SIG-M5 treated with dmso at 0.1 percent for 504 hours (cell line): ENCODE measurements around the gene TM4SF5.
A peak's percentile ranks its signal among the peaks of the same experiment; 100 is the strongest.

Source experiments
- DNase-seq: peaks from one replicate; lab custom pipeline; 2025; ENCODE audit not compliant: unreplicated experiment; lab: John Stamatoyannopoulos, UW

Gene TM4SF5

DNA sequence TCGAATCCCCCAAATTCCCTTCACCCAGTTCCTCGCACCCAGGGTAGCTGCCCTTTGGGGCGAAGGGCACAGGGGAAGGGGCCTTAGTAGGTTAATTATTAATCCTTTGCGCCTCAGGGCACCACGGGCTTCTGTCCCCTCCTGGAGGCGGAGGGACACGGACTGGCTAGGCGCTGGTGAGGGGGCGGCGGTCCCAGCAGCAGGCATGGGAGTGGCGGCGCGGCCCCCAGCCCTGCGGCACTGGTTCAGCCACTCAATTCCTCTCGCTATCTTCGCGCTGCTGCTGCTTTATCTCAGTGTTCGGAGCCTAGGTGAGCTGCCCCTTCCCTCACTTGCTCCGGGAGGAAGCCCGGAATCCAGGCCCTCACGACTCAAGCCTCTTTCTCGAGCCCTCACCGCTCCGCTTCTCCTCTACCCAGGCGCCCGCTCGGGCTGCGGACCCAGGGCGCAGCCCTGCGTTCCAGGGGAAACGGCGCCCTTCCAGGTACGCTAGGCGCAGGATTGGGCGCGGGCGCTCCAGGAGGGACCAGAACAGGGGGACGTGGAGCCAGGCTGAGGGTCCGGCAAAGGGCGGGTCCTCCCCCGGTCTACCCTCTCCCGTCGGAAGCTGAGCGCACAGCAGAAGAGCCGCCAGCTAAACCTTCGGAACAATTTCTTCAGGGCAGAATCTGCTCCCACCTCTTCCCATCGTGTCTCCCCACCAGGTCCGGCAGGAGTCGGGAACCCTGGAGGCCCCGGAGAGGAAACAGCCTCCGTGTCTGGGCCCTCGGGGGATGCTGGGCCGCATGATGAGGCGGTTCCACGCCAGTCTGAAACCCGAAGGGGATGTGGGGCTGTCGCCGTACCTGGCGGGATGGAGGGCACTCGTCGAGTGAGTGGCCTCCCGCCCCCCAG lies 17.4 kb downstream of the TM4SF5 start, which contains the start of gene GLTPD2:
GLTPD2 (plus strand) TSS at position 158 of the 894 bp plus-strand sequence; CDS start at position 206, 48 bp downstream.
- DNase-seq = no peak

GRCh38 chr17:4789701-4789950 lies 17.9 kb downstream of the TM4SF5 start:
- peak; percentile 64 for DNase-seq

GRCh38 chr17:4789951-4790704 lies 18.4 kb downstream of the TM4SF5 start:
- peak; percentile 64 for DNase-seq

GRCh38 chr17:4790705-4791088 lies 19.0 kb downstream of the TM4SF5 start:
- no peak for DNase-seq

- DNase-seq = no peak
Measured at GRCh38 chr17:4795168-4795567, 23.5 kb downstream of the TM4SF5 start.

- DNase-seq = no peak
Measured at GRCh38 chr17:4796552-4796920, 24.9 kb downstream of the TM4SF5 start.

- DNase-seq = no peak
Measured at GRCh38 chr17:4800462-4801196, 28.9 kb downstream of the TM4SF5 start.

DNA sequence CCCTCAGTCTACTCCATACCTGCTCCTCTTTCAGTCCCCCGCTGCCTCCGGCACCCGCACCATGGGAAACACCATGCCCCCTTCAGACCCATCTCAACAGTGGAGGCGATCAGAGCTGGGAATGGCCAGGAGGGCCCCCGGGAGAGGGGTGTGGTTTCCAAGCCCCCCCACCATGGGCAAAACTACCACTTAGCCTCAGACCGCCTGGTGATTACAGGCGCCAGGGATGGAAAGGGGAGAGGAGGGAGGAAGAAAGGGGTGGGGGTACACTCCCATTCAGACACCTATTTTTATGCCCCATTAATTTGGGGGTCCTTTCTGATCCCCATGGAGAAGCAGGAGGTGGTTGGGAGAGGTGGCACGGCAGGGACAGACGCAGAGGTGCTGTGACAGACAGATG lies 30.5 kb downstream of the TM4SF5 start, which contains the start of gene C17orf114:
C17orf114 (minus strand) TSS at position 101 of the 400 bp plus-strand sequence.
- no peak for DNase-seq

DNA sequence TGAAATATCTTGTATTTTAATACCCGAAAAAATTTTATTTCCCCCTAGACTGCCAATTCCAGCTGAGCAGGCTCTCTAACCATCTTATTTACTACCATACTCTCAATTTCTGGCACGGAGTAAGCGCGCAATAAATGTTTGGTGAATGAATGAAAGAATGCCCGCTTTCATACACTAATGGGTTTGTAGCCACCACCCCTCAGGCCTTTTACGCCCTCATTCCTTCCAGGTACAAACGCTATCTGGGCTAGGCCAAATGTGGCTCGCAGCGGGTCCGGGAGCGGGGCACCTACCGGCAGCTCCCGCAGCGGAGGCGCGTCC lies 34.7 kb downstream of the TM4SF5 start:
- DNase-seq = no peak

DNA sequence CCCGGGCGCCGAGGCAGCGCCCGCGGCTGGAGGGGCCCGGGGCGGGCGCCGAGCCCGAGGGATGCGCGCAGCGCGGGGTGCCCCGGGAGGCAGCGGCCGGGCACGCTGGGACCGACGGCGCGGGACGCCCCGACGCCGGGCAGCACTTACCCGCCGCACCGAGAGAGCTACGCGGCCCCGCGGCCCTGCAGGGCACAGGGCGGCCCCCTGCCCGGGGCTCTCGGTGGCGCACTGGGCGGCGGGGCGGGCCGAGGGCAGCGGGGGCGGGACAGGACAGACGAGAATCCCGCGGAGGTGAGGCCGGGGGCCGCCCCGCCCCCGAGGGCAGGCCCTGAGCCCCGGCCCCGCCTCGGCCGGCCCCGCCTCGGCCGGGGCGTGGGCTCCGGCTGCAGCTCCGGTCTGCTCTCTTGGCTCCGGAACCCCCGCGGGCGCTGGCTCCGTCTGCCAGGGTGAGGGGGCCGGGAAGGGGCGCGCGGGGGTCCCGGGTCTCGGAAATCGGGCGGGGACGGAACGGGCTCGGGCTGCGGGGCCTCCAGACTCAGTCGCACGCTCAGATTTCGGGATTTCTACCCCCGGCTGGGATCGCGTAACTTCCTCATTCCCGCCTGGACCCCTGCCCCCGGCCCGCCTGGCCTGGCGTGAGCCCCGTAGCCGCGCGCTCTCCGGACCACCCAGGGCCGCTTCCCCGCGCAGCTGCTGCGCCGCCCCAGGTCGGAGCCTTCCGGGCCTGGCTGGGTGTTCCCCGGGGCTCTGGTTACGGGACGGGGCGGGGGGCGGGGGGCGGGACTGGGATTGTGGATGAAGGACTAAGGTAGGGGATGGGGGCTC lies 35.3 kb downstream of the TM4SF5 start, which contains the start of gene PLD2:
PLD2 (plus strand) TSS at position 376 of the 828 bp plus-strand sequence. CDS start 621 bp downstream, outside the sequence.
- peak; percentile 66 for DNase-seq

DNA sequence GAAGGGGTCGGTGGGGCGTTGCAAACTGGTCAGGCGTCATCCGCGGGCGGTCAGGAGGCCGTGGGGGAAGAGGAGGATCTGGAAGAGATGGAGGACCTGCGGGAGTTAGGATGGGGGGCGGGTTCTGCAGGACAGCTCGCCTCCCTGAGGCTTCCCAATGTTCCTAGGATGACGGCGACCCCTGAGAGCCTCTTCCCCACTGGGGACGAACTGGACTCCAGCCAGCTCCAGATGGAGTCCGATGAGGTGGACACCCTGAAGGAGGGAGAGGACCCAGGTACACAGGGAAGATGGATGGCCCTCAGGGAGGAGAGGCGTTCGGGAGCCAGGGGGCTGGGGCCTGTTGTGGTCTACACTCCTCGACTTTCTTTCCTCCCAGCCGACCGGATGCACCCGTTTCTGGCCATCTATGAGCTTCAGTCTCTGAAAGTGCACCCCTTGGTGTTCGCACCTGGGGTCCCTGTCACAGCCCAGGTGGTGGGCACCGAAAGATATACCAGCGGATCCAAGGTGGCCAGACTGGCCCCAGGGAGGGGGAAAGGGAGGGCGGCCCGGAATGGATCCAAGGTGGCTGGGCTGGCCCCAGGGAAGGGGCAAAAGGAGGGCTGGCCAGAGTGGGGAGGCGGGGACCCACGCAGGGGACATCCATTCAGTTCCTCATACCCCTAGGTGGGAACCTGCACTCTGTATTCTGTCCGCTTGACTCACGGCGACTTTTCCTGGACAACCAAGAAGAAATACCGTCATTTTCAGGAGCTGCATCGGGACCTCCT lies 36.1 kb downstream of the TM4SF5 start:
- DNase-seq = no peak

DNA sequence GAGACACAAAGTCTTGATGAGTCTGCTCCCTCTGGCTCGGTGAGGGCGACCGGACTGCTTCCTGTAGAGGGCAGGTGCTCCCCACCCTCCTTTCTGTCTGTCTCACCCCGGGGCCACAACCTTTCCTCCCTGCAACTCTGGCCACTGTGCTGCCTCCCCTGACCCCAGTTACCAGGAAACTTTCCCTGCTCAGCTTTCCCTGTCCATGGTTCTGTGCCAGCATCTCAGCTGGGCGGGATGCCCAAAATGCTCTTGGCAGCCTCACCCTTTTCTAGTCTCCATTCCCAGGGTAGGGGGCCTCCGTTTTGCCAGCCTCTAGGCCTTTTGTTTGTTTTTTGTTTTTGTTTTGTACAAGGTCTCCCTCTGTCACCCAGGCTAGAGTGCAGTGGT lies 36.7 kb downstream of the TM4SF5 start:
- DNase-seq = no peak

DNA sequence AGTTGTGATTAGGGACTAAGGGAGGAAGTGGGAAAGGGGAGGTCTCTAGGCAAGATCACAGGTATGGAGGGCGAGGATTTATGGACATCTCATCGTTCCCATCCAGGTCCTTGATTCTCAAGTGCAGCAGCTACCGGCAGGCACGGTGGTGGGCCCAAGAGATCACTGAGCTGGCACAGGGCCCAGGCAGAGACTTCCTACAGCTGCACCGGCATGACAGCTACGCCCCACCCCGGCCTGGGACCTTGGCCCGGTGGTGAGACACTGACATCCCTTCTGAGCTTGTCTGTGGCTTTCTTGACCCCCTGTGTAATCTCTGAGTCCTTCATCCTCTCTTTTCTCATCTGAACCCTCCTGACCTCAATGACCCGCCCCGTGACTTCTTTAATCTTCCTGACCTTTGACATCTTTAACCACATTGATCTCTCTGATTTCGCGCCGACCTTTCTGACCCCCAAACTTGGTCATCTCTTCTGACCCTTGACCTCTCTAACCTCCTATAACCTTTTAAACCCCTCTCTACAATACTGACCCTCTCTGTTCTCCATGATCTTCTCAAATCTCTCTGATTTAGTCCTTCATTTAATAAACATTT lies 39.1 kb downstream of the TM4SF5 start:
- DNase-seq = no peak

DNA sequence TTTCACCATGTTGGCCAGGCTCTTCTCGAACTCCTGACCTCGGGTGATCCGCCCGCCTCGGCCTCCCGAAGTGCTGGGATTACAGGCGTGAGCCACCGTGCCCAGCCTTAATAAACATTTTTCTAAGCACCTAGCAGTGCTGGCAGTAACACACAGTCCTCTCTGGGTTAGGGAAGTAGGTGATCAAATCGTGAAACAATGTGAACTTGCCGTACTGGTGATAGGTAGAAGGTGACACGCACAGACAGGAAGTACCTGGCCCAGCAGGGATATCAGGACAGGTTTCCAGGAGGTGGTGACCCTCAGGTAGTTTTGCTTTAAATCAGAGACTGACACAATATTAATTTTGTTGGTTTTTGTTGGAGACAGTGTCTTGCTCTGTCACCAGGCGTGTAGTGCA lies 39.8 kb downstream of the TM4SF5 start:
- no peak for DNase-seq

- DNase-seq = no peak
Measured at GRCh38 chr17:4812690-4813089, 41.0 kb downstream of the TM4SF5 start.

DNA sequence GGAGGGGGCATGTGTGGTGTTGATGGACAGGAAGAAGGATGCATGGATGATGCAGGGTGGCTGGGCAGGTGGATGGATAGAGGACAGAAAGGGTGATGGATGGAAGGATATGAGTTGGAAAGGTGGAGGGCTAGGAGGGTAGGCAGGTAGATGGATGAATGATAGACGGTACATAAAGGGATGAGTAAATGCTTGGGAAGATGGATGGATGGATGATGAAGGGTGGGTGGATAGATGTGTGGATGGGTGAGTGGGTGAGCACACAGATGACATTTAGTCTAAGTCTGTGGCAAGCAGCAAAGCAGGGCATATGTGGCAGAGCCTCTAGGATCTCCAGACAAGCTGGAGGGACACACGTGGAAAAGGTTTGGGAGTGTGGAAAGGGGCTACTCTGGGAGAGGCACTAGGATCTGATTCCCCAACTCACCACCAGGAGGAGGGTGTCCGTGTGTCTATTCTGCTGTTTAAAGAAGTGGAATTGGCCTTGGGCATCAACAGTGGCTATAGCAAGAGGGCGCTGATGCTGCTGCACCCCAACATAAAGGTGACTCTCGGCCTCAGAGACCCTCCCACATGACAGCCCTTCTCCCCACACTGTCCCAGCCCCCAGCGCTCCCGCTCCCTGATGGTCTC lies 43.5 kb downstream of the TM4SF5 start:
- no peak for DNase-seq

GRCh38 chr17:4816826-4817225 lies 45.1 kb downstream of the TM4SF5 start:
- no peak for DNase-seq

DNA sequence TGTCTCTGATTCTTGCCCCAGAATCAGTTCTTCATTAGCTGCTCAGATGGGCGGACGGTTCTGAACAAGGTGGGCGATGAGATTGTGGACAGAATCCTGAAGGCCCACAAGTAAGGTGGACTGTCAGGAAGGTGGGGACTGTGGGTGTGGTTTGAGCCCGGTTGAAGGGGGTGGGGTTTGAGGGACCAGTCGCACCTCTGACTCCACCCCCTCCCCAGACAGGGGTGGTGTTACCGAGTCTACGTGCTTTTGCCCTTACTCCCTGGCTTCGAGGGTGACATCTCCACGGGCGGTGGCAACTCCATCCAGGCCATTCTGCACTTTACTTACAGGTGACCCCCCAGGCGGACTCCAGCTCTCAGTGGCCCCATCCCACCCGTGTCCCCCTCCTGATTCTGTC lies 46.6 kb downstream of the TM4SF5 start:
- no peak for DNase-seq

- DNase-seq = no peak
Measured at GRCh38 chr17:4822835-4823234, 51.1 kb downstream of the TM4SF5 start.
